Measurements from ENCODE around the gene MUC5AC. TPM values are rescaled to one million over a fixed set of nuclear protein-coding genes. Genes with fewer than 3 reads are reported as not detected.

Gene MUC5AC
- total RNA-seq, 1 donor from 2014 or later, result not detected

- Mint-ChIP-seq H3K4me1 (ENCODE audit: unreplicated experiment) (no peaks in the 10 kb centered on the region), H3K36me3 (ENCODE audit: unreplicated experiment) (no peaks in the 10 kb centered on the region), H3K9me3 (ENCODE audit: unreplicated experiment) (no peaks in the 10 kb centered on the region), H3K27me3 (ENCODE audit: unreplicated experiment) (peaks cover 3% of the 10 kb centered on the region), H3K4me3 (ENCODE audit: unreplicated experiment) (no peak overlapping the region), H3K27ac (ENCODE audit: unreplicated experiment) (no peak overlapping the region)
- DNase-seq (ENCODE audit: extremely low spot score, unreplicated experiment), result no peak
- TF ChIP-seq CTCF (IDR thresholded peaks at IDR 0.05), result no peak
Measured at GRCh38 chr11:1201395-1202153, 43.8 kb downstream of the MUC5AC start.

GRCh38 chr11:1202154-1202775 is 44.5 kb downstream of the MUC5AC start:
- H3K4me3 Mint-ChIP-seq (ENCODE audit: unreplicated experiment), result no peak overlapping the region
- TF ChIP-seq CTCF (IDR thresholded peaks at IDR 0.05), result no peak
- no peaks in the 10 kb centered on the region for H3K4me1 Mint-ChIP-seq (ENCODE audit: unreplicated experiment)
- H3K27me3 Mint-ChIP-seq (ENCODE audit: unreplicated experiment), result peaks cover 3% of the 10 kb centered on the region
- H3K36me3 Mint-ChIP-seq (ENCODE audit: unreplicated experiment), result no peaks in the 10 kb centered on the region
- H3K27ac Mint-ChIP-seq (ENCODE audit: unreplicated experiment), result no peak overlapping the region
- no peaks in the 10 kb centered on the region for H3K9me3 Mint-ChIP-seq (ENCODE audit: unreplicated experiment)
- DNase-seq (ENCODE audit: extremely low spot score, unreplicated experiment), result peak; percentile 84

GRCh38 chr11:1202776-1203504 is 45.2 kb downstream of the MUC5AC start:
- Mint-ChIP-seq H3K9me3 (ENCODE audit: unreplicated experiment) (no peaks in the 10 kb centered on the region), H3K4me1 (ENCODE audit: unreplicated experiment) (no peaks in the 10 kb centered on the region), H3K27me3 (ENCODE audit: unreplicated experiment) (peaks cover 3% of the 10 kb centered on the region), H3K27ac (ENCODE audit: unreplicated experiment) (no peak overlapping the region), H3K36me3 (ENCODE audit: unreplicated experiment) (no peaks in the 10 kb centered on the region), H3K4me3 (ENCODE audit: unreplicated experiment) (no peak overlapping the region)
- DNase-seq (ENCODE audit: extremely low spot score, unreplicated experiment), result peak; percentile 88
- peak; percentile 92 for TF ChIP-seq CTCF (IDR thresholded peaks at IDR 0.05)

- DNase-seq (ENCODE audit: extremely low spot score, unreplicated experiment), result peak; percentile 84
- H3K27ac Mint-ChIP-seq (ENCODE audit: unreplicated experiment), result no peak overlapping the region
- no peaks in the 10 kb centered on the region for H3K36me3 Mint-ChIP-seq (ENCODE audit: unreplicated experiment)
- TF ChIP-seq CTCF (IDR thresholded peaks at IDR 0.05), result no peak
- no peak overlapping the region for H3K4me3 Mint-ChIP-seq (ENCODE audit: unreplicated experiment)
- no peaks in the 10 kb centered on the region for H3K9me3 Mint-ChIP-seq (ENCODE audit: unreplicated experiment)
- no peaks in the 10 kb centered on the region for H3K4me1 Mint-ChIP-seq (ENCODE audit: unreplicated experiment)
- H3K27me3 Mint-ChIP-seq (ENCODE audit: unreplicated experiment), result peaks cover 3% of the 10 kb centered on the region
Measured at GRCh38 chr11:1203505-1204271, 45.9 kb downstream of the MUC5AC start.
